Natural killer cell (primary cell): ENCODE measurements around the gene DYSF. TPM values are rescaled to one million over a fixed set of nuclear protein-coding genes. Genes with fewer than 3 reads are reported as not detected.

Experiments
- ATAC-seq, 3 donors: fragments of 150-1000 bp in 2 of 3; fragments of 200-7000 bp in 1 of 3; cut with Tn5 transposase; 1 replicate in 1 of 3; 2 replicates in 2 of 3; pipeline ENCODE4 v1.10.0; 2021; ENCODE audit warnings: mild to moderate bottlenecking in 2 of 3, moderate library complexity in 2 of 3
- DNase-seq, 2 donors: peaks; one replicate each; pipeline versions ENCODE4 v3.0.0 to v3.0.0-alpha.2; 2013 to 2021; ENCODE audit warnings: mixed read lengths in 1 of 2
- H3K27ac ChIP-seq: one replicate; pipeline ENCODE4 v1.5.1; 2013; ENCODE audit warnings: mild to moderate bottlenecking, low read length
- H3K27me3 ChIP-seq: one replicate; pipeline ENCODE4 v1.6.1; 2013; ENCODE audit warnings: low read length; ENCODE audit not compliant: control insufficient read depth, insufficient read depth
- H3K36me3 ChIP-seq: one replicate; pipeline ENCODE4 v1.6.1; 2013; ENCODE audit warnings: low read length; ENCODE audit not compliant: control insufficient read depth, insufficient read depth
- H3K4me1 ChIP-seq: one replicate; pipeline ENCODE4 v1.6.1; 2013; ENCODE audit warnings: low read length; ENCODE audit not compliant: control insufficient read depth, insufficient read depth
- H3K4me3 ChIP-seq: one replicate; pipeline ENCODE4 v1.5.1; 2013; ENCODE audit warnings: low read length
- H3K9me3 ChIP-seq: one replicate; pipeline ENCODE4 v1.6.1; 2013; ENCODE audit warnings: low read length; ENCODE audit not compliant: control insufficient read depth, insufficient read depth
- H3K27ac Mint-ChIP-seq, 2 donors: one replicate each; pipeline ENCODE4 v1.8.0; 2022; ENCODE audit warnings: mild to moderate bottlenecking in 2 of 2, mixed read lengths in 2 of 2, moderate library complexity in 1 of 2
- H3K27me3 Mint-ChIP-seq, 2 donors: one replicate each; pipeline ENCODE4 v1.8.0; 2022; ENCODE audit warnings: low read depth in 2 of 2, mixed read lengths in 2 of 2
- H3K36me3 Mint-ChIP-seq: one replicate; pipeline ENCODE4 v1.8.0; 2022; ENCODE audit warnings: mixed read lengths
- H3K4me1 Mint-ChIP-seq, 2 donors: one replicate each; pipeline ENCODE4 v1.8.0; 2022; ENCODE audit warnings: mixed read lengths in 2 of 2
- H3K4me3 Mint-ChIP-seq: one replicate; pipeline ENCODE4 v1.8.0; 2022; ENCODE audit warnings: mild to moderate bottlenecking, moderate library complexity, mixed read lengths
- H3K9me3 Mint-ChIP-seq, 2 donors: one replicate each; pipeline ENCODE4 v1.8.0; 2022; ENCODE audit warnings: mixed read lengths in 2 of 2
- WGBS: methylation state at CpG from one replicate; pipeline ENCODE4 v1.1.7; 2013; ENCODE audit warnings: missing lambda C conversion rate; ENCODE audit not compliant: insufficient coverage; 5-methylcytosine and 5-hydroxymethylcytosine counted together
- intact Hi-C: fragments of 100-400 bp; cut with micrococcal nuclease; formaldehyde crosslinking; loops from one replicate; pipeline ENCODE4 v1.14.2; 2022
- total RNA-seq, 4 donors: library from RNA; stranded (reverse); fragments of 120-200 nt in 1 of 4; gene quantifications; one replicate each; pipeline versions ENCODE4 v1.2.3 to v1.2.4, GENCODE V29; 2013 to 2022
- TF ChIP-seq, protein P1 (sequence below): fragments of 200-600 bp; IDR thresholded peaks from one replicate; pipeline ENCODE4 v1.8.0; 2022; ENCODE audit warnings: antibody characterized with exemption

Gene DYSF
- total RNA-seq, 3 donors from 2014 or later (not counting 1 experiment from before 2014, with no cell fraction given): 11.4 to 19.5 (median 12.4) TPM

DNA sequence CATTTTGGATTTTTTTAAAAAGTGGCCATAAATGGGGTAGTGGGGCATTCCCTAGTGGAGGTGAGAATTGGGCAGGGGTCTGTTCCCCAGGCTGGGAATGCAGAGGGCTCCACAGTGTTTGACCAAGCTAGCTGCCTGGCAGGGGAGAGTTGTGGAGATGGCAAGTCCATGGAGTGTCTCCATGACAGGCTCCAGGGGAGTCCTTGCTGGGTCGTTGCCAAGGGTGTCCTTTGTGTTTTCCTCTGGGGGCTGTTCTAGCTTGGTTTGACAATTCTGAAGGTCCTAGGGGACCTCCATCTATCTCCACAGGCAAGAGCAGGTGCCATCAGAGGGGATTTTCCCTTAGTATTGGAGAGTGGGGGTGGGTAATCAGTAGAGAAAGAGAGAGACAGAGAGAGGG lies 265.3 kb downstream of the DYSF start:
- TF ChIP-seq, protein P1, sequence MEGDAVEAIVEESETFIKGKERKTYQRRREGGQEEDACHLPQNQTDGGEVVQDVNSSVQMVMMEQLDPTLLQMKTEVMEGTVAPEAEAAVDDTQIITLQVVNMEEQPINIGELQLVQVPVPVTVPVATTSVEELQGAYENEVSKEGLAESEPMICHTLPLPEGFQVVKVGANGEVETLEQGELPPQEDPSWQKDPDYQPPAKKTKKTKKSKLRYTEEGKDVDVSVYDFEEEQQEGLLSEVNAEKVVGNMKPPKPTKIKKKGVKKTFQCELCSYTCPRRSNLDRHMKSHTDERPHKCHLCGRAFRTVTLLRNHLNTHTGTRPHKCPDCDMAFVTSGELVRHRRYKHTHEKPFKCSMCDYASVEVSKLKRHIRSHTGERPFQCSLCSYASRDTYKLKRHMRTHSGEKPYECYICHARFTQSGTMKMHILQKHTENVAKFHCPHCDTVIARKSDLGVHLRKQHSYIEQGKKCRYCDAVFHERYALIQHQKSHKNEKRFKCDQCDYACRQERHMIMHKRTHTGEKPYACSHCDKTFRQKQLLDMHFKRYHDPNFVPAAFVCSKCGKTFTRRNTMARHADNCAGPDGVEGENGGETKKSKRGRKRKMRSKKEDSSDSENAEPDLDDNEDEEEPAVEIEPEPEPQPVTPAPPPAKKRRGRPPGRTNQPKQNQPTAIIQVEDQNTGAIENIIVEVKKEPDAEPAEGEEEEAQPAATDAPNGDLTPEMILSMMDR: no peak
- Histone ChIP-seq H3K4me3 (no peak overlapping the region), H3K27me3 (no peaks in the 10 kb centered on the region), H3K27ac (no peak overlapping the region), H3K4me1 (no peaks in the 10 kb centered on the region), H3K36me3 (no peaks in the 10 kb centered on the region), H3K9me3 (no peaks in the 10 kb centered on the region)
- 75% methylated on average over 1 of the region's 1 CpG for WGBS
- no peak overlapping the region for H3K4me3 Mint-ChIP-seq
- no peak for DNase-seq
- H3K9me3 Mint-ChIP-seq: peaks cover 0 to 4% of the 10 kb centered on the region in 2 donors
- H3K4me1 Mint-ChIP-seq: no peaks in the 10 kb centered on the region
- H3K27ac Mint-ChIP-seq: no peak overlapping the region
- peaks cover 0 to 4% of the 10 kb centered on the region in 2 donors for H3K27me3 Mint-ChIP-seq
- ATAC-seq: no peak
- no peaks in the 10 kb centered on the region for H3K36me3 Mint-ChIP-seq
- intact Hi-C loops: no loop called here

DNA sequence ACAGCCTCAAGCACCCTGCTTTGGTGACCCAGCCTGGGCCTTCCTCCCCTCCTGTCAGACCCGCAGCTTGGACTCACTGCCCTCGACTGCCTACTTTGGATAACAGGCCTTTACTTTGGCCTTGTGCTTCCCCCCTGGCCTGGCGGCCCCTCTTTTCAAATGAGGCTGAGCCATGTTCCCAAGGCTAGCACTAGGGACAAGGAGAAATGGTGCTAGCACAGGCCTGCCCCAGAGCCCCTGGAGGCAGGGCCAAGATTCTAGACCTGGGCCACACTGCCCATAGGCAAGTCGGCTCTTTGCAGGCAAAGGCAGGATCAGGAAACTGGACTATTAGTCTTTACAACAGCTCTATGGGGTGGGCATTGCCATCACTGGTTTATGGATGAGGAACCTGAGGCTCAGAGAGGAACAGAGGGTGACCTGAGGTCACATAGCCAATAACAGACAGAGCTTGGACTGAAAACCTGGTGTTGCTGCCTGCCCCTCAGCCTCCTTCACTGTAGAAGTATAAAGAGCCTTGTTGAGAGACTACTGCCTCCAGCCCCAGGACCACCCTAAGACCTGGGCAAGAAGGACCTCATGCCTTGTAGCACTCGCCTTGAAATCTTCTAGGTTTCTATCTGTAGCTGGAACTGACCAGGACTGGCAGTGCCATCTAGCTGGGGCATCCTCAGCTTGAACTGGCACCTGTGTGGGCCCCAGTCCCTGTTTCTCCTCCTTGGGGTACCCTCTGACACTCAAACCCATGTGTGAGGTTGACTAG lies 266.3 kb downstream of the DYSF start:
- H3K27me3 ChIP-seq: no peaks in the 10 kb centered on the region
- intact Hi-C loops: no loop called here
- no peaks in the 10 kb centered on the region for H3K9me3 ChIP-seq
- TF ChIP-seq, protein P1: no peak
- Mint-ChIP-seq H3K27ac (no peak overlapping the region), H3K27me3 (peaks cover 0 to 4% of the 10 kb centered on the region in 2 donors), H3K9me3 (peaks cover 0 to 4% of the 10 kb centered on the region in 2 donors), H3K36me3 (no peaks in the 10 kb centered on the region), H3K4me1 (no peaks in the 10 kb centered on the region), H3K4me3 (no peak overlapping the region)
- no peak overlapping the region for H3K4me3 ChIP-seq
- 81% methylated on average over 5 of the region's 5 CpGs for WGBS
- H3K4me1 ChIP-seq: no peaks in the 10 kb centered on the region
- H3K36me3 ChIP-seq: no peaks in the 10 kb centered on the region
- H3K27ac ChIP-seq: no peak overlapping the region
- DNase-seq (no peak), ATAC-seq (no peak)

DNA sequence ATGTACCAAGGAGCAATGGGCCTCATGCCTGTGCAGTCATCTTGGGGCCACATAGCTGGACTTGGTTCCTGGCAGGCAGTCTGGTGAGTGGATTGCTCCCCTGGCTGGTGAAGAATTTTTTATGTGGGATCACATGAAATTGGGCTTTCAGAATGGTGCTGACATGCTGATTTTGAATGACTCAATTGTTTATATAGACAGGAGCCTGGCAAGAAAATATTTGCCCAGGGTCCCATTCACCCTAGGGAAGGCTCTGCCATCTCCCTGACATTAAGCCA lies 266.9 kb downstream of the DYSF start:
- ATAC-seq (no peak), DNase-seq (no peak)
- Mint-ChIP-seq H3K27me3 (peaks cover 0 to 4% of the 10 kb centered on the region in 2 donors), H3K36me3 (no peaks in the 10 kb centered on the region), H3K27ac (no peak overlapping the region), H3K4me1 (no peaks in the 10 kb centered on the region), H3K9me3 (peaks cover 0 to 4% of the 10 kb centered on the region in 2 donors), H3K4me3 (no peak overlapping the region)
- intact Hi-C loops: no loop called here
- no peaks in the 10 kb centered on the region for H3K9me3 ChIP-seq
- H3K4me1 ChIP-seq: no peaks in the 10 kb centered on the region
- H3K27ac ChIP-seq: no peak overlapping the region
- TF ChIP-seq, protein P1: no peak
- no peaks in the 10 kb centered on the region for H3K27me3 ChIP-seq
- no peaks in the 10 kb centered on the region for H3K36me3 ChIP-seq
- H3K4me3 ChIP-seq: no peak overlapping the region
